Bladder microvascular endothelial cell (primary cell): ENCODE data around the gene ZCCHC18. TPM values are rescaled to one million over a fixed set of nuclear protein-coding genes. Genes with fewer than 3 reads are reported as not detected.

Source experiments
- total RNA-seq: library from RNA; depleted of rRNA; stranded (reverse); fragments of >200 nt; gene quantifications from 2 replicates; pipeline ENCODE4 v1.2.3, GENCODE V29; 2014

Gene ZCCHC18
- total RNA-seq: 2.4 and 4.6 TPM in 2 replicates

DNA sequence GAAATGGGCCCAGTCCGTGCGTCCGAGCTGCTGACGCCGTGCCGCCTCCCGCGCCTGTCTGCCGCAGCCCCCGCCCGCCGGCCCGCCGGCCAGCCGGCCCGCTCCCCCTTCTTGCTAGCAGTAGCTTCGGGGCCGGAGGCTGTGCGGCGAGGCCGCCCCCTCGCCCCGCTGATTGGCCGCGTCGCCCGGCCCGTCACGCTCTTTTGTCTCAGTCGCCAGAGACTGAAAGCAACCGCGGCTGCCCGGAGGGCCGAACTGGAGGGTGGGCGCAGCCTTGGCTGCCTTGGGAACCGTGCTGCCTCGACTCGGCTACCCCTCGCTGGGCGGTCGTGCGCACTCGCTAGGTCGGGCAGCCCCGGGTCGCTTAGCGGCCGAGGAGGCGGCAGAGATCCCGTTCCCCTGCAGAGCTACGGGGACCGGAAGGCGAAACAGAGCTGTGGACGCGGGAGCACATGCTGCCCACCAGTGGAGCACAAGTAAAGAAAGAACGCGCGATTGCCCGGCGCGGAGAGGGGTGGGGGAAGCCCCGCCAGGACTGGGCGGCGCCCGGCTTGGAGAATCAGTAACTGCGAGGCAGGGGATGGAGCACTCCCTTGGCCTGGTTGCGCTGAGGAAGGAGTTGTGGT, at the start of gene ZCCHC18:
Gene ZCCHC18 (plus strand): TSS at position 198 of the 626 bp plus-strand sequence. CDS start 1,589 bp downstream, outside the sequence.

DNA sequence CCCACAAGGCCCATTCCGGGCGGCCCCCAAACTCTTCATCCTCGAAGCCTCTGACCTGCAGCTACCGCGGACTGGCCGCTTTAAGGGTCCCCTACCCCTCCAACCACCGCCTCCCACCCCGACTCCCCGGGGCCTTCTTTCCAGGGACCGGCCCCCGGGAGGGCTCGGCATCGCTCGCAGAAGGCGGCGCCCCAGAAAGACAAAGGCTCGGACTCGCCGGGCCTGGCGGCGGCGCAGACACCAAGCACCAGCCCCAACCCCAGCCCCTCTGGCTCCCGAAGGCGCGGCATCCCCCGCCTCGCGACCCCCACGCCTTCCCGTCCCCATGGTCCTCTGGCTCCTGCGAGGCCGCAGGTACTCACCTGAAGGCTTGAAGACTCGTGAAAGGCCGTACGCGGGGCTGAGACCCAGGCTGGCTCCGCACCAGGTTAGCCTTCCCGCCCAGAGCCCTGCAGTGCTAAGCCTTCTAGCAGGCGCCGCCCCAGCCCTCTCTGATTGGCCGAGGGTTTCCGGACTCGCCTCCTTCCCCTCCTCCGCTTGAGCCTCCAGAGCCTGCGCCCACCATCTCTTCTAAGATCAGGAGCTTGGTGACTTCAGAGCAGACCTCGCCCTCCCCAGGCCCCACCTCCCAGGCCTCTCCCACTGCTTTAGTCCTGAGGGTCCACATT, 36.4 kb upstream of the ZCCHC18 start, which contains the start of gene TMSB15C:
Gene TMSB15C (minus strand): TSS at position 459 of the 668 bp plus-strand sequence.

DNA sequence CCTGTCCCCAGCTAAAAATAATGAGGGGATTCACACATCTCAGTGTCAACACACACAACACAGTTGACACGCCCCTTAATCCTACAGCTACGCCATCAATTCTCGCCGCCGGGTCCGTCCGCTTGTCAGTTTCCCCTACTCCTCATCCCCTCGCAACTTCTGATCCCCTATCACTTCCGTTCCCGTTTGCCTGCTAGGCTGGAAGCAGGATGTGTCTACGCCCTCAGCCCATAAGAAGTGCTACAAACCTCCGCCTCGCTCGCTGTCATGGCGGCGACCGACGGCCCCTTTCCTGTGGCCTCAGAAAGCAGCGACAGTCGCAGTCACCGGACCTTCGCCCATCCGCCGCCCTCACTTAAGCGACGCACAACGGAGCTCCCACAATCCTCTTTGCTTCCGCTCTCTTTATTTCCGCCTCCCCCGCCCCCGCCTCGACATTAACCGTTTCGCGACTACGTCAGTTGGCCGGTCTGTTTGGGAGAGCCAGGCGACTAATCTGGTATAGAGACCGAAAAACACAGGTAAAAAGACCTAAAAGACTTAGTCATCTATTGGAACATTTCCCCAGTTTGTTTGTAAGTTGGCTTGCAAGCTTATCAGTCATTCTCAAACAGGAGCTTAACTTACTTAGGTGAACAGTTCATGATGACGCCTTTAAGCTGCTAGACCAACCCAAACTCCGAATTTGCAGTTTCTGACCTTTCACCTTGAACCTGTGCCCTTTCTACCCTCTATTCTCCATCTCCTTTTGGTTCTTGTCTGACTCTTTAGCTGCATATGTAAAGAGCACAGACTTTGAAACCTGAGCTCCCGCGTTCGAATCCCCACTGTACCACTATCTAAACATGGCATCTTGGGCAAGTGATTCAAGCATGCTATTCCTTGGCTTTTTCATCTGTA, 44.6 kb downstream of the ZCCHC18 start, which contains the start of gene SLC25A53:
Gene SLC25A53 (minus strand): TSS at position 380 of the 900 bp plus-strand sequence. CDS start 51,752 bp downstream, outside the sequence.

Other genes with a start within 250 kb of the ZCCHC18 start
- gene TMSB15B, start 149.9 kb upstream of the ZCCHC18 start, total RNA-seq: 1.9 and 5.7 TPM in 2 replicates
- not detected in 2 replicates for gene H2BW1, start 98.8 kb upstream of the ZCCHC18 start, total RNA-seq
- not detected in 2 replicates for gene H2BW2, start 72.6 kb upstream of the ZCCHC18 start, total RNA-seq
- 2.8 and 8.8 TPM in 2 replicates for gene TMSB15C, start 36.3 kb upstream of the ZCCHC18 start, total RNA-seq
- gene SLC25A53, start 44.5 kb downstream of the ZCCHC18 start, total RNA-seq: 5.2 and 15.2 TPM in 2 replicates
- 16.5 and 30.7 TPM in 2 replicates for gene FAM199X, start 53.9 kb downstream of the ZCCHC18 start, total RNA-seq
- gene ESX1, start 142.4 kb downstream of the ZCCHC18 start, total RNA-seq: not detected in 2 replicates